Activated CD8-positive, alpha-beta memory T cell treated with anti-CD3 and anti-CD28 coated beads, Interleukin-2, amount 50 U/mL, for 24 hours (primary cell): ENCODE measurements around the gene CFAP298.

ENCODE experiments used
- DNase-seq: peaks from one replicate; pipeline ENCODE4 v3.0.0-alpha.2; 2020; ENCODE audit errors: extremely low read depth

Gene CFAP298

GRCh38 chr21:32599091-32599490 is 13.1 kb downstream of the CFAP298 start:
- no peak for DNase-seq

- DNase-seq: no peak
These were observed 15.0 kb downstream of the CFAP298 start for GRCh38 chr21:32597205-32597604.

GRCh38 chr21:32595431-32595830 is 16.7 kb downstream of the CFAP298 start:
- no peak for DNase-seq

- no peak for DNase-seq
These were observed 18.5 kb downstream of the CFAP298 start for GRCh38 chr21:32593690-32594089.

- no peak for DNase-seq
These were observed 19.2 kb downstream of the CFAP298 start for GRCh38 chr21:32592929-32593502.

GRCh38 chr21:32590130-32590529 is 22.0 kb downstream of the CFAP298 start:
- DNase-seq: no peak

GRCh38 chr21:32587651-32588050 is 24.5 kb downstream of the CFAP298 start:
- DNase-seq: no peak

- no peak for DNase-seq
These were observed 25.1 kb downstream of the CFAP298 start for GRCh38 chr21:32587120-32587519.

GRCh38 chr21:32585970-32586369 is 26.2 kb downstream of the CFAP298 start:
- no peak for DNase-seq

- no peak for DNase-seq
These were observed 27.0 kb downstream of the CFAP298 start, which contains the start of gene TCP10L for GRCh38 chr21:32585042-32585710. TCP10L (minus strand) TSS chr21:32585523; CDS start chr21:32584304, 1,219 bp downstream.

GRCh38 chr21:32584472-32584871 is 27.7 kb downstream of the CFAP298 start:
- no peak for DNase-seq

GRCh38 chr21:32581732-32582131 is 30.4 kb downstream of the CFAP298 start:
- no peak for DNase-seq

GRCh38 chr21:32580949-32581348 is 31.2 kb downstream of the CFAP298 start:
- DNase-seq: no peak

- DNase-seq: no peak
These were observed 34.0 kb downstream of the CFAP298 start for GRCh38 chr21:32578107-32578691.

GRCh38 chr21:32576011-32576410 is 36.2 kb downstream of the CFAP298 start:
- DNase-seq: no peak

- no peak for DNase-seq
These were observed 36.9 kb downstream of the CFAP298 start for GRCh38 chr21:32574946-32575925.

- DNase-seq: no peak
These were observed 39.4 kb downstream of the CFAP298 start for GRCh38 chr21:32572574-32573420.

- DNase-seq: no peak
These were observed 41.7 kb downstream of the CFAP298 start for GRCh38 chr21:32570456-32570855.

GRCh38 chr21:32569261-32570230 is 42.6 kb downstream of the CFAP298 start:
- peak; percentile 55 for DNase-seq

- DNase-seq: no peak
These were observed 44.6 kb downstream of the CFAP298 start for GRCh38 chr21:32567626-32568025.
